Colon (tissue), 2 donors: ENCODE measurements around the gene PPP1R3E.
"Not testable (repeated sequence)": the region's sequence is repeated elsewhere in the genome, so short reads cannot be mapped to it uniquely, and the experiment has no call there.

Source experiments
- FAIRE-seq: peaks from 2 replicates; lab custom pipeline; 2012; peaks lifted over from hg19 to GRCh38; lab: Jason Lieb, UNC
- donor health status: control.
- donor health status: control.

Gene PPP1R3E, protein sequence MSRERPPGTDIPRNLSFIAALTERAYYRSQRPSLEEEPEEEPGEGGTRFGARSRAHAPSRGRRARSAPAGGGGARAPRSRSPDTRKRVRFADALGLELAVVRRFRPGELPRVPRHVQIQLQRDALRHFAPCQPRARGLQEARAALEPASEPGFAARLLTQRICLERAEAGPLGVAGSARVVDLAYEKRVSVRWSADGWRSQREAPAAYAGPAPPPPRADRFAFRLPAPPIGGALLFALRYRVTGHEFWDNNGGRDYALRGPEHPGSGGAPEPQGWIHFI

DNA sequence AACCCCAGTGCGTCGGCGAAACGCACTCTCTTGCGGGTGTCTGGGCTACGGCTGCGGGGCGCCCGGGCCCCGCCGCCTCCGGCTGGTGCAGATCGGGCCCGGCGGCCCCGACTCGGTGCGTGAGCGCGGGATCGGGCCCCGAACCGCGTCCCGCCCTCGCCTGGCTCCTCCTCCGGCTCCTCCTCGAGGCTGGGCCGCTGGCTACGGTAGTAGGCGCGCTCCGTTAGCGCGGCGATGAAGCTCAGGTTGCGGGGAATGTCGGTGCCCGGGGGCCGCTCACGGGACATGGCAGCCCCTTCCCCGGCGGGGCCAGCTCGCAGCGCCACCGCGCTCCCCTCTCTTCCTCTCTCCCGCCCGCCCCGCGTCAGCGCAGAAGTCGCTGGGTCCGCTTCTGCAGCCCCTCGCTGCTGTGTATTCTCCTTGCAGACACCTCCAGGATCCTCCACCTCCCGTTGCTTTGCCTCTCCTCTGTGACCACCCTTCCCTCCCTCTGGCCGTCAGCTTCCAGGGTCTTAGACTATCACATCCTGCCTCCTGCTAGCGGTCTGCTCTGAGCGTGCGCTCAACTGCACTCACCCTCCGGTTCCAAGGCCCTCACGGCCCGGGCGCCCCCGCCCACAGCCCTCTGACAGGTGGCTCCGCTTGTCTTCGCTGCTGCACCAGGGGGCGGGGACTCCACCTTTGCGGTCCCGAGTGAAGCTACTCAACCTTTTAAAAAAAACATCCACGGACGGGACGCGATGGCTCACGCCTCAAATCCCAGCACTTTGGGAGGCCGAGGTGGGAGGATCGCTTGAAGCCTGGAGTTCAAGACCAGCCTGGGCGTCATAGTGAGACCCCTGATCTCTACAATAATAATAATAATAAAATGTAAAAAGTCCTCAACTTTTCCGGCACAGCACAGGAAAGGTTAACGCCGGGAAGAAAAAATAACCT, at the start of gene PPP1R3E:
TSS of gene PPP1R3E (minus strand) at position 570 of the 936 bp plus-strand sequence. CDS start at position 287, 283 bp downstream.
- FAIRE-seq = no peak

DNA sequence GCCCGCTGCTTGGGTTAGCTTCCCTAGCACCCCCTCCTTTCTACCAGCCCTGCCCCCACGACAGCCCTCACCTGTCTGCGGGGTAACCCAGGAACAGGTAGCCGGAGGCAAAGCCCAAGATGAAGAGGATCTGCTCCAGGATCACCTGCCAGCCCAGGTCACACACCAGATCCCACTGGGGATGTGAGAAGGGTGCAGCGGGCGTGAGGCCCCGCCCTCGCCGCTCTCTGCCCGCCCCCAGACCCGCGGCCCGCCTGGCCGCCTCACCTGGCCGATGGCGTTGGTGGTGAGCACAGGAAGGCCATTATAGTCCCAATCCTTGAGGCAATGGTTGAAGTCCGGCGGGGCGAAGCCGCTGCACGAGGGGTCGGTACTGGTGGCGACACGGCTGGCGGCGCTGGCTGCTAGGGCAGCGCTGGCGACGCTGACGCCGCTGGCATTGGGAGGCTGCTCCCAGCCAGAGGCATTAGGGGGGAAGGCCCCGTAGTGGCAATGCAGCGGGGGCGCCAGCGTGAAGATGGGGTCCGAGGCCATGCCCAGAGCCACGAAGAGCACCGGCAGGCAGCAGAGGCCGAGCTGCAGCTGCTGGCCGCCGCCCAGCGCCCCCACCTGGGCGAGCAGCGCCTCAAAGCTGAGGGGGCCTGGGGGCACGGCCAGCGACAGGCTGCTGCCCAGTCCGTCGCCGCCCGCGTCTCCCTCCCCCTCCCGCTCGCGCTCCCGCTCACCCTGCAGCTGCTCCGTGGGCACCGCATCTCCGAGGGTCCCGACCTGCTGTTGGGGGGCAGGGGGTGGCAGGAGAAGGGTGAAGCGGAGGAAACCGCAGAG, 49.2 kb upstream of the PPP1R3E start:
- FAIRE-seq = no peak

DNA sequence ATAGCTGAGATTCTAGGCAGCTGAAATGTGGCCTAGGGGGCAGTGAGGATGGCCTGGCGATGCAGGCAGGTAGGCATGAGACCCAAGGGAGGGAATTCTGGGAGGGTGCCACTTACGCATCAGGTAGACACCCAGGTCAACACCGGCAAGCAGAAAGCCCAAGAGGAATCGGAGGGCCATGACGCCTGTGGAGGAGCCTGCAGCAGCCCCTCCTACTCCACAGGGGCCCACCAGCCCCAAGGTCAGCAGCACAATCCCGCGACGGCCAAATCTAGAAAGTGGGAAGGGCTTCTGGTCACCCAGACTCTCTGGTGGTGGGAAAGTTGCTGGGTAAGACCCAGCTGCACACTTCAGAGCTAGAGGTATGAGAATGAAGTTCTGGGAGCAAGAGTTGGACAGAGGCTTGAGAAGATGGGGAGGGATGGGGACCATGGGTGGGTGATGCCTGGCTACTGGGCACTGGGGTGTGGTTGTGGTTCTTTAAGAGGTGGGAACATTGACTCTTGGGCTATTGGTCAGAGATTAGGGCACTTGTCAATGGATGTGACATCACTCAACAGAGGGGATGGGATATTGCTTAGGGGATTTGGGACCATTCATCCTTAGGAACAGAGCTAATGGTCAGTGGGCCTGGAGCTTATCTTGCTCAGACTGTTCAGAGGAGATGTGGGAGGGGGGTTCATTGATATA, 46.6 kb upstream of the PPP1R3E start:
- FAIRE-seq = no peak

DNA sequence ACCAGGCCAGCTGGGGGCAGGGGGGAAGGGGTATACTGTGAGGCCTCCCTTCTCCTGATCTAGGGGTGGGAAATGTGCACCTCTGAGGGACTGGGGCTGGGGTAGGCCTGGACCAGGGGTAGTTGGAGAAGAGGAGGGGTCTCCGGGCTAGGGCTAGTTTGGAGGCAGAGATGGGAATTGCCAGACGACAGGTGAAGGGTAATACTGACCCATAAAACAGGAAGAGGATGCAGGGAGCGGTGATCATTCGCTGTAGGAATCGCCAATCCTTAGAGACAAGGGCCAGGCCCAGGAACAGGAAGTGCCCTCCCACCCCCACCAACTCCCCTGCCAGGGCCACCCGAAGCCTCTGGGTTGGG, 45.6 kb upstream of the PPP1R3E start:
- FAIRE-seq = no peak

- FAIRE-seq = no peak
These were observed 45.0 kb upstream of the PPP1R3E start for GRCh38 chr14:23347406-23348296.

GRCh38 chr14:23346693-23347405, 44.2 kb upstream of the PPP1R3E start:
- FAIRE-seq = no peak

DNA sequence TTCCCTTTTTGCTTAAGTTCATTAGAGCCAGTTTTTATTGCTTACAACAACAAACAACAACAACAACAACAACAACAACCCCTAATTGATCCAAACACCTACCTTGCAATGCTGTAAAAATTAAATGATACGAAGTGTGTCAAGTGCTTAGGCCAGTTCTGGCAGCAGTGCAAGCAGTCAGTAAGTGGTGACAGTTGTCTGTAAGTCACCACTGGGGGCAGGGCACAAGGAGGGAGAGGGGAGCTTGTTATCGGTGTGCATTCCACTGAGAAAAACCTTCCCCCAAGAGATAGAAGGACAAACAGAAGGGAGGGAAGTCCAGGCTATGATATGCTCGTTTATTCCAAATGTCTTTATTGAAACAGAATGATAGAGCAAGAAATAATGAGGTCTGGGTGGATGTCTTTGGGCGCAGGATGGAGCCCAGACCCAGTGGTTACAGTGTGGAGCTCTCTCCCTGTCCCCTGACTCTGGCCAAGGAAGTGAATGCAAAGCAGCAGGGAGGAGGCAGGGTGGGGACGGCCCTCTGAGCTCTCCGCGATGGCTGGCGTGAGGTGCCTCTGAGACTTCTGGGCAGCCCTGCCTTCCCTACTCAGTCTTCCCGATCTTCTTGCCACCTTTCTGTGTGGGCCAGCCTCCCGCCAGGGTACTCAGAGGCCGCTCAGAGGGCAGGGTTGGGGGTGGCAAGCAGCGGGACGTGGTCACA, 43.5 kb upstream of the PPP1R3E start:
- FAIRE-seq = no peak

- FAIRE-seq = no peak
These were observed 41.8 kb upstream of the PPP1R3E start for GRCh38 chr14:23344481-23344880.

DNA sequence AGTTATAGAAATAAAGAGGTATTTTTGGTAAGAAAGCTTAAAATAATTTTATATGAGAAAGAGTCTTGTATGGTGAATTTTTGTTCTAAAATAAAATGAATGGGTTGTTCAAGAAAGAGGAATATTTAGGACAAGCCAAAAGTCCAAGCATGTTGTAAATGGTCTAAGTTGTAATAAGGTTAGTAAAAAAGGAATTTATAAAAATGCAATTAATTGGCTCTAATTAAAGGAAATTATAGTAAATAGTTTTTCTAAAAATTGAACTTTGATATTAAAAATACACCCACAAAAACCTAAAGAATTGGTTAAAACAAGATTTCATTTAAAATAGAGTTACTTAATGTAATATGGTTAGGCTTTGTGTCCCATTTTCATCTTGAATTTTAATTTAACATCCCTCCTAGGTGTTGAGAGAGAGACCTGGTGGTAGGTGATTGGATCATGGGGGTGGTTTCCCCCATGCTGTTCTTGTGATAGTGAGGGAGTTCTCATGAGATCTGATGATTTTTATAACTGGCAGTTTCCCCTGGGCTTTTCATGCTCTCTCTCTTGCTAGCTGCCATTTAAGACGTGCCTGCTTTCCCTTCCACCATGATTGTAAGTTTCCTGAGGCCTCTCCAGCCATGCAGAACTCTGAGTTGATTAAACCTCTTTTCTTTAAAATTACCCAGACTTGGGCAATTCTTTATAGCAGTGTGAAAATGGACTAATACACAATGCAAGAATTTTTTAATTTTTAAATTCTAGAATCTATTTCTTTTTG, 37.0 kb upstream of the PPP1R3E start:
- FAIRE-seq = no peak

DNA sequence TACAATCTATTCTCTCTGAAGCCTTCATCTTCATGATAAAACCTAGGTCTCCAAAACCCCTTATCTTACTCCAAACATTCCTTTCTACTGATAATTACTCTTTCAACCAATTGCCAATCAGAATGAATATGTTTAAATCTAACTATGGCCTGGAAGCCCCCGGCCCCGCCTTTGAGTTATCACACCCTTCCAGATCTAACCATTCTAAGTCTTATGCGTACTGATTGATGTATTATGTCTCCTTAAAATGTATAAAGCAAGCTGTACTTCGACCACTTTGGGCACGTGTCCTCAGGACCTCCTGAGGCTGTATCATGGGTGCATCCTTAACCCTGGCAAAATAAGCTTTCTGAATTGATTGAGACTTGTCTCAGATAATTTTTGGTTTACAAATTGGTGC, 33.0 kb upstream of the PPP1R3E start:
- FAIRE-seq = no peak

GRCh38 chr14:23327947-23328744, 25.5 kb upstream of the PPP1R3E start:
- no peak for FAIRE-seq

- no peak for FAIRE-seq
These were observed 24.1 kb upstream of the PPP1R3E start for GRCh38 chr14:23326491-23327332.

DNA sequence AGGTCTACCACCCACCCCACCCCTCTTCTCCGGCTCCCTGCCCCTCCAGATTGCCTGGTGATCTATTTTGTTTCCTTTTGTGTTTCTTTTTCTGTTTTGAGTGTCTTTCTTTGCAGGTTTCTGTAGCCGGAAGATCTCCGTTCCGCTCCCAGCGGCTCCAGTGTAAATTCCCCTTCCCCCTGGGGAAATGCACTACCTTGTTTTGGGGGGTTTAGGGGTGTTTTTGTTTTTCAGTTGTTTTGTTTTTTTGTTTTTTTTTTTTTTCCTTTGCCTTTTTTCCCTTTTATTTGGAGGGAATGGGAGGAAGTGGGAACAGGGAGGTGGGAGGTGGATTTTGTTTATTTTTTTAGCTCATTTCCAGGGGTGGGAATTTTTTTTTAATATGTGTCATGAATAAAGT, 23.1 kb upstream of the PPP1R3E start:
- FAIRE-seq = not testable (repeated sequence)

DNA sequence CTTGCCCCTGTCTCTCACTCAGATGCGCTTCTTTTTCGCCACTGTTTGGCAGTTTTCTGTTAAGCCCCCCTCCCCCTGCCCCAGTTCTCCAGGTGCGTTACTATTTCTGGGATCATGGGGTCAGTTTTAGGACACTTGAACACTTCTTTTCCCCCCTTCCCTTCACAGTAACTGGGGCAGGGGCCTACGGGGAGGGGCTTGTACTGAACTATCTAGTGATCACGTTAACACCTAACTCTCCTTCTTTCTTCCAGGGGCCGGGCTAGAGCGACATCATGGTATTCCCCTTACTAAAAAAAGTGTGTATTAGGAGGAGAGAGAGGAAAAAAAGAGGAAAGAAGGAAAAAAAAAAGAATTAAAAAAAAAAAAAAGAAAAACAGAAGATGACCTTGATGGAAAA, 22.3 kb upstream of the PPP1R3E start:
- no peak for FAIRE-seq

DNA sequence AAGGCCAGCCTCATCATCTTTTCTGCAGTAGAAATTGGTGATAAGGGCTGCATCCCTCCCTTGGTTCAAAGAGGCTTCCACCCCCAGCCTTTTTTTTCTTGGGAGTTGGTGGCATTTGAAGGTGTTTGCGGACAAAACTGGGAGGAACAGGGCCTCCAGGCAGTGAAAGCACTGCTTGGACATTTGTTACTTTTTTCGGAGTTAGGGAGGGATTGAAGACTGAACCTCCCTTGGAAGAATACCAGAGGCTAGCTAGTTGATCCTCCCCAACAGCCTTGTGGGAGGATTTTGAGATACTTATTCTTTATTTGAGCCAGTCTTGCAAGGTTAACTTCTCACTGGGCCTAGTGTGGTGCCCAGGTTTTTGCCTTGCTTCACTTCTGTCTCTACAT, 21.8 kb upstream of the PPP1R3E start:
- no peak for FAIRE-seq

DNA sequence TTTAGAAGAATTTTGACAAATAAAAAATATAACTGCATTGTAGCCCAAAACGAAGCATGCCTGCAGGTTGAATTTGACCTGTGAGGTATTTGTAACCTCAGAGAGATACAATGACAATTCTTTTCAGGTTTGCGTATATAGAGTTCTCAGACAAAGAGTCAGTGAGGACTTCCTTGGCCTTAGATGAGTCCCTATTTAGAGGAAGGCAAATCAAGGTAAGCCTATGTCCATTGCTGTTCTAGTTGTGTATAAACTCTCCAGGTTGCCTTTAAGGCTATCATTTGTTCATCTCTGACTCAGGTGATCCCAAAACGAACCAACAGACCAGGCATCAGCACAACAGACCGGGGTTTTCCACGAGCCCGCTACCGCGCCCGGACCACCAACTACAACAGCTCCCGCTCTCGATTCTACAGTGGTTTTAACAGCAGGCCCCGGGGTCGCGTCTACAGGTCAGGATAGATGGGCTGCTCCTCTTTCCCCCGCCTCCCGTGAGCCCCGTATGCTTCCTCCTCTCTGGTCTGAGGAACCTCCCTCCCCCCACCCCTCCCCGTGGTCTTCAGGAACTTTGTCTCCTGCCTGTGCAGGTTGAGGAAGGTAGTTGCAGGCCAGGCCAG, 21.3 kb upstream of the PPP1R3E start:
- no peak for FAIRE-seq
